Bronchial epithelial cell (primary cell): ENCODE measurements around the gene MYH14. TPM values are rescaled to one million over a fixed set of nuclear protein-coding genes. Genes with fewer than 3 reads are reported as not detected.

Experiments
- DNase-seq: peaks from one replicate; pipeline ENCODE4 v3.0.0-alpha.2; 2010; ENCODE audit warnings: low read depth
- FAIRE-seq: peaks from 2 replicates; lab custom pipeline; 2011; peaks lifted over from hg19 to GRCh38; lab: Jason Lieb, UNC
- H3K27me3 ChIP-seq: 2 replicates; pipeline ENCODE4 v1.5.1; 2011; ENCODE audit warnings: low read length; ENCODE audit not compliant: control insufficient read depth, insufficient read depth
- H3K36me3 ChIP-seq: 2 replicates; pipeline ENCODE4 v1.5.1; 2011; ENCODE audit warnings: low read length; ENCODE audit not compliant: control insufficient read depth, insufficient read depth
- H3K4me3 ChIP-seq: 2 replicates; pipeline ENCODE4 v1.5.1; 2011; ENCODE audit warnings: mild to moderate bottlenecking, low read depth, low read length, control low read depth
- CTCF ChIP-seq: IDR thresholded peaks from 2 replicates; pipeline ENCODE4 v1.5.1; 2011; ENCODE audit warnings: mild to moderate bottlenecking, moderate library complexity, low read length, control low read depth, inconsistent platforms; ENCODE audit not compliant: insufficient read depth, severe bottlenecking
- total RNA-seq: library from RNA; depleted of rRNA; stranded (reverse); fragments of >200 nt; gene quantifications from 2 replicates; pipeline ENCODE4 v1.2.1, GENCODE V29; 2014

The MYH14 gene
- total RNA-seq, 1 donor from 2014 or later, result 6.8 TPM

- H3K27me3 ChIP-seq, result no peaks in the 10 kb centered on the region
- no peak for DNase-seq
- no peaks in the 10 kb centered on the region for H3K36me3 ChIP-seq
- no peak for TF ChIP-seq CTCF
- no peak for FAIRE-seq
- H3K4me3 ChIP-seq, result no peak overlapping the region
Observed at GRCh38 chr19:50280074-50280473, 76.7 kb downstream of the MYH14 start.

- DNase-seq (no peak), FAIRE-seq (no peak)
- Histone ChIP-seq H3K36me3 (no peaks in the 10 kb centered on the region), H3K4me3 (no peak overlapping the region), H3K27me3 (no peaks in the 10 kb centered on the region)
- no peak for TF ChIP-seq CTCF
Observed at GRCh38 chr19:50280983-50281382, 77.6 kb downstream of the MYH14 start.

GRCh38 chr19:50281491-50281890 lies 78.1 kb downstream of the MYH14 start:
- no peak overlapping the region for H3K4me3 ChIP-seq
- DNase-seq (no peak), FAIRE-seq (no peak)
- H3K36me3 ChIP-seq, result no peaks in the 10 kb centered on the region
- TF ChIP-seq CTCF, result no peak
- H3K27me3 ChIP-seq, result no peaks in the 10 kb centered on the region

GRCh38 chr19:50285833-50286232 lies 82.4 kb downstream of the MYH14 start:
- Histone ChIP-seq H3K36me3 (no peaks in the 10 kb centered on the region), H3K4me3 (no peak overlapping the region), H3K27me3 (no peaks in the 10 kb centered on the region)
- FAIRE-seq, result no peak
- no peak for DNase-seq
- TF ChIP-seq CTCF, result no peak

GRCh38 chr19:50286443-50286842 lies 83.0 kb downstream of the MYH14 start:
- H3K4me3 ChIP-seq, result no peak overlapping the region
- no peaks in the 10 kb centered on the region for H3K27me3 ChIP-seq
- DNase-seq (no peak), FAIRE-seq (no peak)
- no peak for TF ChIP-seq CTCF
- no peaks in the 10 kb centered on the region for H3K36me3 ChIP-seq

GRCh38 chr19:50287331-50287730 lies 83.9 kb downstream of the MYH14 start:
- Histone ChIP-seq H3K36me3 (no peaks in the 10 kb centered on the region), H3K27me3 (no peaks in the 10 kb centered on the region), H3K4me3 (no peak overlapping the region)
- FAIRE-seq, result no peak
- no peak for DNase-seq
- no peak for TF ChIP-seq CTCF
